Testis (tissue), 3 donors: ENCODE results near the gene HTN3. TPM values are rescaled to one million over a fixed set of nuclear protein-coding genes. Genes with fewer than 3 reads are reported as not detected.
"Not testable (repeated sequence)": the region's sequence is repeated elsewhere in the genome, so short reads cannot be mapped to it uniquely, and the experiment has no call there.

Experiments used
- DNase-seq: peaks from one replicate; pipeline ENCODE4 v3.0.0-alpha.2; 2019
- H3K27ac ChIP-seq, 2 donors: fragments of 200-600 bp; sonication (generic); one replicate each; pipeline ENCODE4 v1.5.1; 2019
- H3K27me3 ChIP-seq: fragments of 200-600 bp; sonication (generic); one replicate; pipeline ENCODE4 v1.5.1; 2019
- H3K36me3 ChIP-seq: fragments of 200-600 bp; sonication (generic); one replicate; pipeline ENCODE4 v1.5.1; 2017; ENCODE audit warnings: low read depth; ENCODE audit errors: missing control alignments
- H3K4me1 ChIP-seq: fragments of 200-600 bp; sonication (generic); one replicate; pipeline ENCODE4 v1.5.1; 2019
- H3K4me3 ChIP-seq, 2 donors: fragments of 200-600 bp; sonication (generic); one replicate each; pipeline ENCODE4 v1.5.1; 2017 to 2019
- H3K9me3 ChIP-seq: fragments of 200-600 bp; sonication (generic); one replicate; pipeline ENCODE4 v1.5.1; 2017
- CTCF ChIP-seq, 3 experiments: fragments of 450-650 bp in 2 of 3; fragments of 200-600 bp in 1 of 3; sonication (generic) in 1 of 3; IDR thresholded peaks; one replicate each; pipeline ENCODE4 v1.5.1; 2016 to 2019; ENCODE audit warnings: antibody characterized with exemption in 3 of 3, mild to moderate bottlenecking in 2 of 3, moderate library complexity in 1 of 3
- POLR2A ChIP-seq: fragments of 450-650 bp; IDR thresholded peaks from one replicate; pipeline ENCODE4 v1.6.1; 2017; ENCODE audit warnings: antibody characterized with exemption, mild to moderate bottlenecking, moderate library complexity
- WGBS, 2 donors: methylation state at CpG; one replicate each; pipeline ENCODE4 v1.1.5; 2018; 5-methylcytosine and 5-hydroxymethylcytosine counted together
- intact Hi-C: fragments of 100-400 bp; cut with DNase I; formaldehyde crosslinking; loops from one replicate; pipeline ENCODE4 v1.15.1; 2023; ENCODE audit warnings: low total_unique reads
- polyA plus RNA-seq: library from polyadenylated mRNA; stranded (reverse); fragments of 350-450 nt; fragmentation: Illumina TruSeq; extraction: RNeasy Lipid Tissue Mini Kit (QIAGEN cat#74804); gene quantifications from one replicate; pipeline ENCODE4 v1.2.3, GENCODE V29; 2014; ENCODE audit warnings: low read depth, low replicate concordance; ENCODE audit not compliant: insufficient read depth
- total RNA-seq, 2 donors: library from RNA; depleted of rRNA; stranded (reverse); fragments of >200 nt; gene quantifications; one replicate each; pipeline ENCODE4 v1.2.3, GENCODE V29; 2016

The HTN3 gene
- total and polyA plus RNA-seq, 3 donors from 2014 or later = not detected

- Histone ChIP-seq H3K4me1 (no peaks in the 10 kb centered on the region), H3K27ac (no peak within 1 kb of the TSS), H3K9me3 (no peaks in the 10 kb centered on the region), H3K27me3 (no peaks in the 10 kb centered on the region), H3K36me3 (no peaks in the 10 kb centered on the region), H3K4me3 (no peak within 1 kb of the TSS)
- DNase-seq = no peak
- 76 to 82% methylated on average over 3 of the region's 3 CpGs for WGBS, 2 donors
- no peak for TF ChIP-seq POLR2A
- no peak for TF ChIP-seq CTCF (IDR thresholded peaks at IDR 0.05)
- intact Hi-C loops = no loop called here
These were observed 32.7 kb upstream of the HTN3 start, which contains the start of gene STATH for GRCh38 chr4:69995526-69996016. TSS of gene STATH (plus strand) at chr4:69995966. CDS start at chr4:69998438, 2,472 bp downstream.

- no peaks in the 10 kb centered on the region for H3K4me1 ChIP-seq
- H3K4me3 ChIP-seq = no peak overlapping the region
- no peak for DNase-seq
- no peak overlapping the region for H3K27ac ChIP-seq
- TF ChIP-seq POLR2A (no peak), CTCF (IDR thresholded peaks at IDR 0.05) (no peak)
- H3K36me3 ChIP-seq = no peaks in the 10 kb centered on the region
- 91 to 96% methylated on average over 3 of the region's 3 CpGs for WGBS, 2 donors
- H3K27me3 ChIP-seq = no peaks in the 10 kb centered on the region
- H3K9me3 ChIP-seq = no peaks in the 10 kb centered on the region
- intact Hi-C loops = no loop called here
These were observed 28.8 kb upstream of the HTN3 start for GRCh38 chr4:69999420-69999819.

GRCh38 chr4:70000711-70001110, 27.5 kb upstream of the HTN3 start:
- DNase-seq = no peak
- no peak overlapping the region for H3K4me3 ChIP-seq
- H3K27ac ChIP-seq = no peak overlapping the region
- WGBS, 2 donors = 85 to 88% methylated on average over 1 of the region's 1 CpG
- TF ChIP-seq CTCF (IDR thresholded peaks at IDR 0.05) (no peak), POLR2A (no peak)
- no peaks in the 10 kb centered on the region for H3K9me3 ChIP-seq
- no peaks in the 10 kb centered on the region for H3K27me3 ChIP-seq
- intact Hi-C loops = no loop called here
- no peaks in the 10 kb centered on the region for H3K36me3 ChIP-seq
- no peaks in the 10 kb centered on the region for H3K4me1 ChIP-seq

GRCh38 chr4:70002507-70002906, 25.8 kb upstream of the HTN3 start:
- H3K27me3 ChIP-seq = no peaks in the 10 kb centered on the region
- intact Hi-C loops = no loop called here
- no peak for DNase-seq
- TF ChIP-seq POLR2A (no peak), CTCF (IDR thresholded peaks at IDR 0.05) (no peak)
- H3K4me3 ChIP-seq = no peak overlapping the region
- H3K4me1 ChIP-seq = no peaks in the 10 kb centered on the region
- H3K27ac ChIP-seq = no peak overlapping the region
- no peaks in the 10 kb centered on the region for H3K36me3 ChIP-seq
- H3K9me3 ChIP-seq = no peaks in the 10 kb centered on the region

GRCh38 chr4:70008771-70009170, 19.5 kb upstream of the HTN3 start:
- no peaks in the 10 kb centered on the region for H3K4me1 ChIP-seq
- no peak for TF ChIP-seq CTCF (IDR thresholded peaks at IDR 0.05)
- no peak for TF ChIP-seq POLR2A
- no peak overlapping the region for H3K4me3 ChIP-seq
- H3K36me3 ChIP-seq = no peaks in the 10 kb centered on the region
- no peak overlapping the region for H3K27ac ChIP-seq
- DNase-seq = no peak
- no peaks in the 10 kb centered on the region for H3K27me3 ChIP-seq
- H3K9me3 ChIP-seq = no peaks in the 10 kb centered on the region
- intact Hi-C loops = no loop called here
- 59 to 64% methylated on average over 3 of the region's 3 CpGs for WGBS, 2 donors

GRCh38 chr4:70019006-70019405, 9.3 kb upstream of the HTN3 start:
- intact Hi-C loops = not testable (repeated sequence)
- 20 to 84% methylated on average over 2 to 10 of the region's 10 CpGs for WGBS, 2 donors

More at GRCh38 chr4:70019006-70019405, 9.3 kb upstream of the HTN3 start:
- not testable (repeated sequence) for H3K9me3 ChIP-seq, H3K4me1 ChIP-seq, H3K27ac ChIP-seq, H3K4me3 ChIP-seq, DNase-seq, H3K36me3 ChIP-seq, H3K27me3 ChIP-seq
